SKM-1 (cell line): Measurements from ENCODE around the gene PDCD1.
A peak's percentile ranks its signal among the peaks of the same experiment; 100 is the strongest.
"Not testable (repeated sequence)": the region's sequence is repeated elsewhere in the genome, so short reads cannot be mapped to it uniquely, and the experiment has no call there.

Experiments
- DNase-seq: peaks from one replicate; lab custom pipeline; 2025; ENCODE audit not compliant: unreplicated experiment; lab: John Stamatoyannopoulos, UW

PDCD1 gene

GRCh38 chr2:241879326-241879725, 20.6 kb upstream of the PDCD1 start:
- DNase-seq = no peak

- DNase-seq = peak; percentile 24
Observed at GRCh38 chr2:241877989-241878970, 19.6 kb upstream of the PDCD1 start.

- no peak for DNase-seq
Observed at GRCh38 chr2:241877197-241877685, 18.5 kb upstream of the PDCD1 start.

- DNase-seq = no peak
Observed at GRCh38 chr2:241876528-241877196, 18.0 kb upstream of the PDCD1 start.

GRCh38 chr2:241875754-241876527, 17.2 kb upstream of the PDCD1 start:
- not testable (repeated sequence) for DNase-seq

- no peak for DNase-seq
Observed at GRCh38 chr2:241874277-241874925, 15.7 kb upstream of the PDCD1 start.

- no peak for DNase-seq
Observed at GRCh38 chr2:241873803-241874110, 15.1 kb upstream of the PDCD1 start.

GRCh38 chr2:241873081-241873802, 14.5 kb upstream of the PDCD1 start:
- DNase-seq = no peak

GRCh38 chr2:241872313-241872642, 13.6 kb upstream of the PDCD1 start:
- DNase-seq = no peak

GRCh38 chr2:241871538-241872312, 13.0 kb upstream of the PDCD1 start:
- no peak for DNase-seq

- DNase-seq = no peak
Observed at GRCh38 chr2:241870611-241871537, 12.2 kb upstream of the PDCD1 start.

GRCh38 chr2:241870081-241870541, 11.4 kb upstream of the PDCD1 start:
- no peak for DNase-seq

- no peak for DNase-seq
Observed at GRCh38 chr2:241869087-241869961, 10.6 kb upstream of the PDCD1 start, which contains the start of gene RTP5. RTP5 (plus strand) TSS chr2:241869729; CDS start chr2:241869757, 28 bp downstream.

GRCh38 chr2:241868661-241869081, 10.0 kb upstream of the PDCD1 start:
- no peak for DNase-seq

GRCh38 chr2:241867776-241868420, 9.2 kb upstream of the PDCD1 start:
- no peak for DNase-seq

- DNase-seq = no peak
Observed at GRCh38 chr2:241866790-241867645, 8.3 kb upstream of the PDCD1 start.
